DMS 273 treated with DMSO at 0.1 percent for 48 hours (cell line): ENCODE results near the gene SLC4A9.

Source experiments
- DNase-seq: peaks from one replicate; lab custom pipeline; 2025; lab: John Stamatoyannopoulos, UW

Gene SLC4A9

GRCh38 chr5:140362875-140363630 is 3.1 kb downstream of the SLC4A9 start:
- DNase-seq: peak; percentile 3

- DNase-seq: no peak
Observed at GRCh38 chr5:140363631-140364471, 3.9 kb downstream of the SLC4A9 start.

GRCh38 chr5:140364472-140364765 is 4.4 kb downstream of the SLC4A9 start:
- DNase-seq: no peak

GRCh38 chr5:140365282-140365681 is 5.3 kb downstream of the SLC4A9 start:
- no peak for DNase-seq

- DNase-seq: no peak
Observed at GRCh38 chr5:140365941-140366340, 5.9 kb downstream of the SLC4A9 start.

- no peak for DNase-seq
Observed at GRCh38 chr5:140366589-140367255, 6.7 kb downstream of the SLC4A9 start.

GRCh38 chr5:140367256-140368013 is 7.4 kb downstream of the SLC4A9 start:
- no peak for DNase-seq

- DNase-seq: no peak
Observed at GRCh38 chr5:140371356-140372151, 11.6 kb downstream of the SLC4A9 start.

GRCh38 chr5:140372971-140373487 is 13.0 kb downstream of the SLC4A9 start:
- DNase-seq: peak; percentile 52

GRCh38 chr5:140381351-140381750 is 21.4 kb downstream of the SLC4A9 start:
- DNase-seq: no peak

- no peak for DNase-seq
Observed at GRCh38 chr5:140381972-140382371, 22.0 kb downstream of the SLC4A9 start.

GRCh38 chr5:140382866-140383265 is 22.9 kb downstream of the SLC4A9 start:
- no peak for DNase-seq

GRCh38 chr5:140383300-140383699 is 23.3 kb downstream of the SLC4A9 start:
- no peak for DNase-seq

GRCh38 chr5:140388052-140388451 is 28.1 kb downstream of the SLC4A9 start:
- no peak for DNase-seq

GRCh38 chr5:140391312-140391711 is 31.3 kb downstream of the SLC4A9 start:
- no peak for DNase-seq

- no peak for DNase-seq
Observed at GRCh38 chr5:140391732-140392131, 31.7 kb downstream of the SLC4A9 start.

- DNase-seq: no peak
Observed at GRCh38 chr5:140393738-140394137, 33.7 kb downstream of the SLC4A9 start.

- DNase-seq: no peak
Observed at GRCh38 chr5:140398379-140398811, 38.4 kb downstream of the SLC4A9 start.

- DNase-seq: no peak
Observed at GRCh38 chr5:140399979-140400729, 40.2 kb downstream of the SLC4A9 start.

GRCh38 chr5:140400730-140401361 is 40.9 kb downstream of the SLC4A9 start:
- DNase-seq: peak; percentile 93
